Measurements from ENCODE around the gene KRTAP6-1. TPM values are rescaled to one million over a fixed set of nuclear protein-coding genes. Genes with fewer than 3 reads are reported as not detected.

Gene KRTAP6-1
- total and polyA plus RNA-seq, 2 of the 4 experiments (the other 2 are of a cell fraction): not detected

Small RNAs within 50 kb of the gene (microRNA-seq; reads per million reads assigned to microRNA genes)
- gene KRTAP20-1 (ENCODE audit: insufficient read depth, insufficient read length) (not detected), gene KRTAP20-3 (ENCODE audit: insufficient read depth, insufficient read length) (not detected), gene KRTAP20-4 (ENCODE audit: insufficient read depth, insufficient read length) (not detected), gene KRTAP22-1 (ENCODE audit: insufficient read depth, insufficient read length) (not detected), gene KRTAP22-2 (ENCODE audit: insufficient read depth, insufficient read length) (not detected)

Small RNAs within 50 kb of the gene (small RNA-seq; reads per million reads assigned to genes)
- 0 reads per million in 5 experiments for gene KRTAP20-1
- 0 reads per million in 5 experiments for gene KRTAP20-3
- 0 reads per million in 5 experiments for gene KRTAP20-4
- gene KRTAP22-1: 0 reads per million in 5 experiments
- gene KRTAP22-2: 0 reads per million in 5 experiments

Other genes with a start within 250 kb of the KRTAP6-1 start
- not detected in 2 replicates for gene KRTAP13-2, start 241.7 kb downstream of the KRTAP6-1 start, total RNA-seq (2012; rRNA removed)
- gene KRTAP13-2, start 241.7 kb downstream of the KRTAP6-1 start, polyA plus RNA-seq (2012; rRNA removed): not detected in 2 replicates
- not detected in 2 replicates for gene KRTAP13-1, start 217.9 kb downstream of the KRTAP6-1 start, total RNA-seq (2012; rRNA removed)
- not detected in 2 replicates for gene KRTAP13-1, start 217.9 kb downstream of the KRTAP6-1 start, polyA plus RNA-seq (2012; rRNA removed)
- not detected in 2 replicates for gene KRTAP13-3, start 188.0 kb downstream of the KRTAP6-1 start, total RNA-seq (2012; rRNA removed)
- gene KRTAP13-3, start 188.0 kb downstream of the KRTAP6-1 start, polyA plus RNA-seq (2012; rRNA removed): not detected in 2 replicates
- gene KRTAP13-4, start 183.7 kb downstream of the KRTAP6-1 start, total RNA-seq (2012; rRNA removed): not detected in 2 replicates
- gene KRTAP13-4, start 183.7 kb downstream of the KRTAP6-1 start, polyA plus RNA-seq (2012; rRNA removed): not detected in 2 replicates
- not detected in 2 replicates for gene KRTAP15-1, start 173.7 kb downstream of the KRTAP6-1 start, total RNA-seq (2012; rRNA removed)
- not detected in 2 replicates for gene KRTAP15-1, start 173.7 kb downstream of the KRTAP6-1 start, polyA plus RNA-seq (2012; rRNA removed)
- gene KRTAP19-1, start 133.6 kb downstream of the KRTAP6-1 start, total RNA-seq (2012; rRNA removed): not detected in 2 replicates
- gene KRTAP19-1, start 133.6 kb downstream of the KRTAP6-1 start, polyA plus RNA-seq (2012; rRNA removed): not detected in 2 replicates
- not detected in 2 replicates for gene KRTAP19-2, start 126.5 kb downstream of the KRTAP6-1 start, total RNA-seq (2012; rRNA removed)
- gene KRTAP19-2, start 126.5 kb downstream of the KRTAP6-1 start, polyA plus RNA-seq (2012; rRNA removed): not detected in 2 replicates
- not detected in 2 replicates for gene KRTAP19-3, start 121.9 kb downstream of the KRTAP6-1 start, total RNA-seq (2012; rRNA removed)
- not detected in 2 replicates for gene KRTAP19-3, start 121.9 kb downstream of the KRTAP6-1 start, polyA plus RNA-seq (2012; rRNA removed)
- not detected in 2 replicates for gene KRTAP19-4, start 116.8 kb downstream of the KRTAP6-1 start, total RNA-seq (2012; rRNA removed)
- gene KRTAP19-4, start 116.8 kb downstream of the KRTAP6-1 start, polyA plus RNA-seq (2012; rRNA removed): not detected in 2 replicates
- not detected in 2 replicates for gene KRTAP19-5, start 111.8 kb downstream of the KRTAP6-1 start, total RNA-seq (2012; rRNA removed)
- gene KRTAP19-5, start 111.8 kb downstream of the KRTAP6-1 start, polyA plus RNA-seq (2012; rRNA removed): not detected in 2 replicates
- not detected in 2 replicates for gene KRTAP19-6, start 72.1 kb downstream of the KRTAP6-1 start, total RNA-seq (2012; rRNA removed)
- not detected in 2 replicates for gene KRTAP19-6, start 72.1 kb downstream of the KRTAP6-1 start, polyA plus RNA-seq (2012; rRNA removed)
- not detected in 2 replicates for gene KRTAP19-7, start 52.6 kb downstream of the KRTAP6-1 start, total RNA-seq (2012; rRNA removed)
- not detected in 2 replicates for gene KRTAP19-7, start 52.6 kb downstream of the KRTAP6-1 start, polyA plus RNA-seq (2012; rRNA removed)
- gene KRTAP22-2, start 23.5 kb downstream of the KRTAP6-1 start, total RNA-seq (2012; rRNA removed): not detected in 2 replicates
- gene KRTAP22-2, start 23.5 kb downstream of the KRTAP6-1 start, polyA plus RNA-seq (2012; rRNA removed): not detected in 2 replicates
- gene KRTAP6-3, start 21.5 kb downstream of the KRTAP6-1 start, total RNA-seq (2012; rRNA removed): not detected in 2 replicates
- not detected in 2 replicates for gene KRTAP6-3, start 21.5 kb downstream of the KRTAP6-1 start, polyA plus RNA-seq (2012; rRNA removed)
- not detected in 2 replicates for gene KRTAP6-2, start 15.0 kb downstream of the KRTAP6-1 start, total RNA-seq (2012; rRNA removed)
- gene KRTAP6-2, start 15.0 kb downstream of the KRTAP6-1 start, polyA plus RNA-seq (2012; rRNA removed): not detected in 2 replicates
- gene KRTAP22-1, start 12.8 kb downstream of the KRTAP6-1 start, total RNA-seq (2012; rRNA removed): not detected in 2 replicates
- gene KRTAP22-1, start 12.8 kb downstream of the KRTAP6-1 start, polyA plus RNA-seq (2012; rRNA removed): not detected in 2 replicates
- gene KRTAP20-1, start 2.5 kb upstream of the KRTAP6-1 start, total RNA-seq (2012; rRNA removed): not detected in 2 replicates
- not detected in 2 replicates for gene KRTAP20-1, start 2.5 kb upstream of the KRTAP6-1 start, polyA plus RNA-seq (2012; rRNA removed)
- not detected in 2 replicates for gene KRTAP20-4, start 6.7 kb upstream of the KRTAP6-1 start, total RNA-seq (2012; rRNA removed)
- gene KRTAP20-4, start 6.7 kb upstream of the KRTAP6-1 start, polyA plus RNA-seq (2012; rRNA removed): not detected in 2 replicates
- gene KRTAP20-2, start 21.3 kb upstream of the KRTAP6-1 start, total RNA-seq (2012; rRNA removed): not detected in 2 replicates
- not detected in 2 replicates for gene KRTAP20-2, start 21.3 kb upstream of the KRTAP6-1 start, polyA plus RNA-seq (2012; rRNA removed)
- gene KRTAP20-3, start 28.9 kb upstream of the KRTAP6-1 start, total RNA-seq (2012; rRNA removed): not detected in 2 replicates
- gene KRTAP20-3, start 28.9 kb upstream of the KRTAP6-1 start, polyA plus RNA-seq (2012; rRNA removed): not detected in 2 replicates
- gene KRTAP21-3, start 104.8 kb upstream of the KRTAP6-1 start, total RNA-seq (2012; rRNA removed): not detected in 2 replicates
- not detected in 2 replicates for gene KRTAP21-3, start 104.8 kb upstream of the KRTAP6-1 start, polyA plus RNA-seq (2012; rRNA removed)
- not detected in 2 replicates for gene KRTAP21-2, start 133.3 kb upstream of the KRTAP6-1 start, total RNA-seq (2012; rRNA removed)
- not detected in 2 replicates for gene KRTAP21-2, start 133.3 kb upstream of the KRTAP6-1 start, polyA plus RNA-seq (2012; rRNA removed)
- not detected in 2 replicates for gene KRTAP21-1, start 141.5 kb upstream of the KRTAP6-1 start, total RNA-seq (2012; rRNA removed)
- gene KRTAP21-1, start 141.5 kb upstream of the KRTAP6-1 start, polyA plus RNA-seq (2012; rRNA removed): not detected in 2 replicates
- not detected in 2 replicates for gene KRTAP8-1, start 199.3 kb upstream of the KRTAP6-1 start, total RNA-seq (2012; rRNA removed)
- not detected in 2 replicates for gene KRTAP8-1, start 199.3 kb upstream of the KRTAP6-1 start, polyA plus RNA-seq (2012; rRNA removed)
- gene KRTAP7-1, start 215.8 kb upstream of the KRTAP6-1 start, total RNA-seq (2012; rRNA removed): not detected in 2 replicates
- gene KRTAP7-1, start 215.8 kb upstream of the KRTAP6-1 start, polyA plus RNA-seq (2012; rRNA removed): not detected in 2 replicates